H1 (cell line): ENCODE data around the gene P2RY8. TPM values are rescaled to one million over a fixed set of nuclear protein-coding genes. Genes with fewer than 3 reads are reported as not detected.

Experiments used
- CBX5 ChIP-seq: fragments of 300-800, 300-1000 bp; sonication (generic); IDR thresholded peaks from 2 replicates; pipeline ENCODE4 v1.7.1; 2016; ENCODE audit warnings: antibody characterized with exemption, low read length, low read depth
- RFX5 ChIP-seq: IDR thresholded peaks from 2 replicates; pipeline ENCODE4 v1.6.1; 2011; ENCODE audit warnings: low read depth, low read length, improper control_type of control experiment, borderline replicate concordance
- RXRA ChIP-seq: IDR thresholded peaks from 2 replicates; pipeline ENCODE4 v1.6.1; 2011; ENCODE audit warnings: low read depth, mild to moderate bottlenecking, low read length, moderate library complexity; ENCODE audit not compliant: insufficient read depth
- polyA plus RNA-seq, 7 experiments: library from polyadenylated mRNA; depleted of rRNA in 3 of 7; stranded (reverse) in 5 of 7; unstranded in 2 of 7; fragments of >200 nt in 5 of 7; fragments of 200-250 nt in 2 of 7; gene quantifications; 1 replicate in 5 of 7; 2 replicates in 1 of 7; 4 replicates in 1 of 7; pipeline versions ENCODE4 v1.2.1 to v1.2.3, GENCODE V29; 2011 to 2013; ENCODE audit warnings: missing spikeins in 2 of 7, mixed read lengths in 2 of 7
- total RNA-seq: library from RNA; stranded (reverse); fragmentation: NEBNext Ultra II Directional; extraction: Animal tissue kit (Norgen Biotek cat#: 25700); gene quantifications from 2 replicates; pipeline ENCODE4 v1.2.1, GENCODE V29; 2021

P2RY8 gene
- total and polyA plus RNA-seq, 2 of the 8 experiments (the other 6 are each of a cell fraction or from before 2014, with no cell fraction given) = 0.09 to 0.15 TPM

GRCh38 chrX:1511150-1511549, 25.8 kb downstream of the P2RY8 start (continued):
- TF ChIP-seq RFX5 (no peak), CBX5 (no peak), RXRA (no peak)
